ENCODE measurements around the gene ARSG. TPM values are rescaled to one million over a fixed set of nuclear protein-coding genes. Genes with fewer than 3 reads are reported as not detected.
A peak's percentile ranks its signal among the peaks of the same experiment; 100 is the strongest.

Gene ARSG
- total and polyA plus RNA-seq, 2 of the 13 experiments (the other 11 are each of a cell fraction or from before 2014, with no cell fraction given) = 3.7 to 15.2 TPM

DNA sequence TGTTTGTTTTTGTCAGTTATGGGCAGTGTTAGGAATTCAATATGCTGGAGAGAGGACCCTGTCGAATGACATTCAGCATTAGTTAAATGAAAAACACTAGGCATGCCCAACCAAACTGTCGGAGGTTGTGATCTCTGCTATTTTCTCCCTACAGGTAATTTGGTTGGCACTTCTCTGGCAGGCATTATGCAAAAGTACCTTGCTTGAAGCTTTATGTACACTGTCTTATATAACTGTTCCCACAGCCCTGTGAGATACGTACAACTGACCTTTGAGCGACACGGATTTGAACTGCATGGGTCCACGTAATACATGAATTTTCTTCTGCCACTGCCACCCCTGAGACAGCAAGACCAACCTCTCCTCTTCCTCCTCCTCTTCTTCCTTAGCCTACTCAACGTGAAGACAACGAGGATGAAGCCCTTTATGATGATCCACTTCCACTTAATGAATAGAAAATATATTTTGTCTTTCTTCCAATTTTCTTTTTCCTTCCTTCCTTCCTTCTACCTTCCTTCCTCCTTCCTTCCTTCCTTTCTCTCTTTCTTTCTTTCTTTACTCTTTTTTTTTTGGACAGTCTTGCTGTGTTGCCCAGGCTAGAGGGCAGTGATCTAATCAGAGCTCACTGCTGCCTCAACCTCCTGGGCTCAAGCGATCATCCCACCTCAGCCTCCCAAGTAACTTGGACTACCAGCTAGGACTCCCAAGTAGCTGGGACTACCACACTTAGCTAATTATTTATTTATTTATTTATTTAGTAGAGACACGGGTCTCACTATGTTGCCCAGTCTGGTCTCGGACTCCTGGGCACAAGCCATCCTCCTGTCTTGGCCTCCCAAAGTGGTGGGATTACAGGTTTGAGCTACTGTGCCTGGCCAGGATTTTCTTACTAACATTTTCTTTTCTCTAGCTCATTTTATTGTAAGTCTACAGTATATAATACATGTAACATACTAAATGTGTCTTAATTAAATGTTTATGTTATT lies 88.7 kb downstream of the ARSG start (continued):
- TF ChIP-seq HOXA5 (CRISPR knock-in tag; IDR thresholded peaks at IDR 0.05) (0 out of 2 replicates have a peak, but pooled peaks have one; percentile 9), AGO2 (optimal IDR thresholded peaks at IDR 0.05; ENCODE audit: low read depth, low read length) (no peak), ZNF160 (CRISPR knock-in tag; IDR thresholded peaks at IDR 0.05) (no peak), ZSCAN9 (CRISPR knock-in tag; IDR thresholded peaks at IDR 0.05; ENCODE audit: borderline replicate concordance) (peak; percentile 76; the same call in 1 of the 2 replicates), MAFK (conservative IDR thresholded peaks at IDR 0.05 in 1 of 2, IDR thresholded peaks at IDR 0.05 in 1 of 2; ENCODE audit: low read length in 2 of 2) (no peak), ZNF792 (CRISPR knock-in tag; IDR thresholded peaks at IDR 0.05) (peak; percentile 82; the same call in 1 of the 2 replicates), KLF6 (CRISPR knock-in tag; IDR thresholded peaks at IDR 0.05) (peak; percentile 68; the same call in 1 of the 2 replicates), MNT (IDR thresholded peaks at IDR 0.05) (no peak), YEATS4 (CRISPR knock-in tag; IDR thresholded peaks at IDR 0.05; ENCODE audit: borderline replicate concordance) (0 out of 2 replicates have a peak, but pooled peaks have one; percentile 31), FIP1L1 (IDR thresholded peaks at IDR 0.05; ENCODE audit: borderline replicate concordance, insufficient read depth, low read depth, low read length) (no peak), DRAP1 (CRISPR knock-in tag; IDR thresholded peaks at IDR 0.05) (peak; percentile 90), GTF2F1 (IDR thresholded peaks at IDR 0.05; ENCODE audit: low read length) (no peak), SRF (IDR thresholded peaks at IDR 0.05; ENCODE audit: low read depth, low read length) (no peak), ELF3 (CRISPR knock-in tag; IDR thresholded peaks at IDR 0.05) (peak; percentile 73), HDAC1 (CRISPR knock-in tag; IDR thresholded peaks at IDR 0.05) (peak; percentile 15; the same call in 1 of the 2 replicates), GATAD1 (CRISPR knock-in tag; IDR thresholded peaks at IDR 0.05) (peak; percentile 28; the same call in 1 of the 2 replicates), PAWR (CRISPR knock-in tag; IDR thresholded peaks at IDR 0.05; ENCODE audit: borderline replicate concordance) (no peak; the same call in 1 of the 2 replicates), ZNF230 (CRISPR knock-in tag; IDR thresholded peaks at IDR 0.05) (0 out of 2 replicates have a peak, but pooled peaks have one; percentile 34), MYC (CRISPR knock-in tag; IDR thresholded peaks at IDR 0.05; ENCODE audit: borderline replicate concordance) (no peak), SMARCE1 (IDR thresholded peaks at IDR 0.05; ENCODE audit: borderline replicate concordance) (no peak), ZNF12 (CRISPR knock-in tag; IDR thresholded peaks at IDR 0.05) (0 out of 2 replicates have a peak, but pooled peaks have one; percentile 56), SMAD3 (CRISPR knock-in tag; IDR thresholded peaks at IDR 0.05) (no peak), ZNF674 (CRISPR knock-in tag; IDR thresholded peaks at IDR 0.05; ENCODE audit: low read depth) (no peak), ZNF747 (CRISPR knock-in tag; IDR thresholded peaks at IDR 0.05; ENCODE audit: borderline replicate concordance) (no peak)
- TF ChIP-seq, protein P1, sequence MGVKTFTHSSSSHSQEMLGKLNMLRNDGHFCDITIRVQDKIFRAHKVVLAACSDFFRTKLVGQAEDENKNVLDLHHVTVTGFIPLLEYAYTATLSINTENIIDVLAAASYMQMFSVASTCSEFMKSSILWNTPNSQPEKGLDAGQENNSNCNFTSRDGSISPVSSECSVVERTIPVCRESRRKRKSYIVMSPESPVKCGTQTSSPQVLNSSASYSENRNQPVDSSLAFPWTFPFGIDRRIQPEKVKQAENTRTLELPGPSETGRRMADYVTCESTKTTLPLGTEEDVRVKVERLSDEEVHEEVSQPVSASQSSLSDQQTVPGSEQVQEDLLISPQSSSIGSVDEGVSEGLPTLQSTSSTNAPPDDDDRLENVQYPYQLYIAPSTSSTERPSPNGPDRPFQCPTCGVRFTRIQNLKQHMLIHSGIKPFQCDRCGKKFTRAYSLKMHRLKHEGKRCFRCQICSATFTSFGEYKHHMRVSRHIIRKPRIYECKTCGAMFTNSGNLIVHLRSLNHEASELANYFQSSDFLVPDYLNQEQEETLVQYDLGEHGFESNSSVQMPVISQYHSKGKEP (CRISPR knock-in tag; IDR thresholded peaks at IDR 0.05) = no peak
- TF ChIP-seq, protein P2, sequence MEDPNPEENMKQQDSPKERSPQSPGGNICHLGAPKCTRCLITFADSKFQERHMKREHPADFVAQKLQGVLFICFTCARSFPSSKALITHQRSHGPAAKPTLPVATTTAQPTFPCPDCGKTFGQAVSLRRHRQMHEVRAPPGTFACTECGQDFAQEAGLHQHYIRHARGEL (CRISPR knock-in tag; IDR thresholded peaks at IDR 0.05) = no peak
